GM20431 (cell line): ENCODE data around the gene CIDEC.
"Not testable (repeated sequence)": the region's sequence is repeated elsewhere in the genome, so short reads cannot be mapped to it uniquely, and the experiment has no call there.

ENCODE experiments used
- in situ Hi-C: fragments of 300-500 bp; cut with MseI, MboI; formaldehyde crosslinking; loops from one replicate; pipeline ENCODE4 v1.15.0; 2020; ENCODE audit warnings: low sequenced_read_pairs; ENCODE audit not compliant: unreplicated experiment

Gene CIDEC

DNA sequence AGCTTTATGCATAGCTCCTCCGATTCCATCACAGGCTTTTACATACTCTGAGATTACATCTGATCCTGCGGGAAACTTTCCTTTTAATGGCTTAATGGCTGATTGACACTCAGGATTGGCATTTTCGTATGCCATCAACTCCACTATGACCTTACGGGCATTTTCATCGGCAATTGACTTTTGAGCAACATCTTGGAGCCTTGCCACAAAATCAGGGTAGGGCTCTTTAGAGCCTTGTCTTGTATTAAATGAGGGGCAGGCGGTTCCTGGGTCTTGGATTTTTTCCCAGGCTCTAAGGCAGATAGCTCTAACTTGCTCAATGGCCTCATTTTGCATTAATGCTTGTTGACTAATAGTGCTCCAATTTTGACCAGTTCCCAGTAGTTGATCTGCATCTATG lies 28.1 kb downstream of the CIDEC start:
- in situ Hi-C loops, result not testable (repeated sequence)

DNA sequence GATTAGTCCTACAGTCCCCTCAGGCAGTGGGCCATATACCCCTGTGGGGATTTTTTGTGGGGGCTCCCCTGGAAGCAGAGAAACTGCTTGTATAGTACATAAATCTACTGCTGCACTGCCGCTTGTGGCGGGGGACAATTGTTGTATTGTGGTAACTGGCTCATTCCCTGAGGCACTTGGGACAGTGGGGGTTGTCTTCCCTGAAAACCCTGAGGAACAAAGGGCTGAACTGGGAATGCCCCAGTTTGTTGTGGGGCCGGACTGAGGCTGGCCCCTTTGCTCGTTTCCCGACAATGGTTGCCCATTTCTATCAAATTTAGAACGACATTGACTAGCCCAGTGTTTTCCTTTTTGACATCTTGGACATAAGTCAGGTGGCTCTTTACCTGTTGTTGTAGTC lies 28.7 kb downstream of the CIDEC start:
- in situ Hi-C loops, result not testable (repeated sequence)

DNA sequence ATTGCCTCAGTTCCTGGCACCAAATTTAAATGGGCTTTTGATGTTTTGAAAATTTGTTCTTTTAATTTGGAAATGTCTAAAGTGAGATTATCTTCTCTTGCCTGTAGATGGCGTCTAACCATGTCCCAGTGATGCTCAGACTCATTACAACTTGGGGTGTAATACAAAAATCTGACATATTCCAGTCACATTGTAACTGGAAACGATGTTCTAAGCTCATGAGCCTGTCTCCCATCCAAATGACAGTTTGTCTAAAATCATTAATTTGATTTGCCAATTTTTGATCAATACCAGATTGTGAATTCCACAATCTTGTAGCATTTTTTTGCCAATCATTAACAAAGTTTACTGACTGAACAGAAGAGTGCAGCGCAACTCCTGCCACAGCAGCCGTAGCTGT lies 31.2 kb downstream of the CIDEC start:
- in situ Hi-C loops, result not testable (repeated sequence)

DNA sequence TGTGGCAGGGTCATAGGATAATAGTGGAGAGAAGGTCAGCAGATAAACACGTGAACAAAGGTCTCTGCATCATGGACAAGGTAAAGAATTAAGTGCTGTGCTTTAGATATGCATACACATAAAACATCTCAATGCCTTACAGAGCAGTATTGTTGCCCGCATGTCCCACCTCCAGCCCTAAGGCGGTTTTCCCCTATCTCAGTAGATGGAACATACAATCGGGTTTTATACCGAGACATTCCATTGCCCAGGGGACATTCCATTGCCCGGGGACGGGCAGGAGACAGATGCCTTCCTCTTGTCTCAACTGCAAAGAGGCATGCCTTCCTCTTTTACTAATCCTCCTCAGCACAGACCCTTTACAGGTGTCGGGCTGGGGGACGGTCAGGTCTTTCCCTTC lies 32.2 kb downstream of the CIDEC start:
- in situ Hi-C loops, result not testable (repeated sequence)

DNA sequence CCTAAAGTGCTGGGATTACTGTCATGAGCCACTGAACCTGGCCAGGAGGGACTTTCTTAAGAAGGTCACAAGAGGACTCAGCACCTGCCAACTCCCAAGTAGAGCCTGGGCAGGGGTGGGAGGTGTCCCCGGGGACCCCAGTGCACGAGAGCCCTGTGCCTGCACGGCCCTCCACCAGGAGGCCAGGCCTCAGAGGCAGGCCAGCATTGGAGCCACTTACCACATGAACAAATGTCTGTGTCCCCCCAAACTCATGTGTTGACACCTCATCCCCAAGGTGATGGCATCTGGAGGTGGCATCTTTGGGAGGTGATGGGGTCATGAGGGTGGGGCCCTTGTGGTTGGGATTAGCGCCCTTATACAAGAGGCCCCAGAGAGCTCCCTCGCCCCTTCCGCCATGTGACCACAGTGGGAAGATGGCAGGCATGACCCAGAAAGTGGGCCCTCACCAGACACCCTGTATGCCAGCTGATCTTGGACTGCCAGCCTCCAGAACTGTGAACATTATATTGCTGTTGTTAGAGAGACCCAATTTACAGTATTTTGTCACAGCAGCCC lies 33.0 kb downstream of the CIDEC start:
- in situ Hi-C loops, result no loop called here

GRCh38 chr3:9846231-9846630 lies 33.8 kb downstream of the CIDEC start:
- in situ Hi-C loops, result no loop called here

DNA sequence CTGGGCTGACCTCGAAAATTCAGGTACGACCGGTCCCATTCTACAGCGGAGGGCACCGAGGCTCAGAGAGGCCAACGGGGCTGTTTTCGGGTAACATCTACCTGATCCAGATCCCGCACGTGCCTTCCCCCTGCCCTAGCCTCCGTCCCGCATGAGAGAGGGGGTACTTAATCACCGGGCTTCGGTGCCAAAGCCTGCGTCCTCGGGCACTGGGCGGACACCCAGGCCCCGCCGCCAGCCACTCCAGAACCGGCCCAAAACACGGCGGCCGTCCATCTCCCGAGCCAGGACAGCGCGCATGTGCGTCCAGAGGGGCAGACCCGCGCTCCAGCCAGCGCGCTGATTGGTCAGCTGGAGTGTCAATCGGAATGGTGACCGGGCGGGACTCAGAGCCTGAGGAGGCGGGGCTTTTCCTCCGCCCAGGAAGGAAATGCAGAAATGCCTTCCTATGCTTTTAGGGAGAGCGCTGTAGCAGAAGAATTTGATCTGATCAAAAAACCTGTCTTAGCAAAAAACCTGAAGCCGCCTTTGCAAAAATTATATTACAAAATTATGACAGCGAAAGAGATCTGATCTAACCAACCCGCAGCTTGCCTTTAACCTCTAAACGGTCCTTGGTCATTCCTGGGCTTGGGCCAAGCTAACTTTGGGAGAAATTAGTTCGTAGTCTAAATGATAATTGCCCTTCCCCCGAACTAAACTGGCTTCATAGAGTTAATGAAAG lies 36.2 kb downstream of the CIDEC start, which contains the start of gene RPUSD3:
Gene RPUSD3 (minus strand): TSS at position 294 of the 724 bp plus-strand sequence. CDS start 18 bp downstream, at position 276.
- in situ Hi-C loops, result no loop called here

DNA sequence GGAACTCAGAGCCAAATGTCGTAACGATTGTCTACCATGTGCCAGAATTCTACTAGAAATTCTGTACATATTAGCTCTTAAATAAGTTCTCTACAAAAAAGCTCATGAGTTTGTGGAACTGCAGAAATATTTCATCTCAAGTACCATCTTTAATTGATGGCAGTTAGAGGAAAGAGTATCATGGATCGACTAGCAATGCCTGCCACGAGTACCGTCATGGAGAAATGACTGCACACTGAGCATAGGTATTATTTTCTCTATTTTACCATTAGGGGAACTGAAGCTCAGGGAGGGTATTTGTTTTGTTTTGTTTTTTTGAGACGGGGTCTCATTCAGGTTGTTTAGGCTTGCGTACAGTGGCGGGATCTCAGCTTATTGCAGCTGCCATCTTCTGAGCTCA lies 39.0 kb downstream of the CIDEC start:
- in situ Hi-C loops, result no loop called here

DNA sequence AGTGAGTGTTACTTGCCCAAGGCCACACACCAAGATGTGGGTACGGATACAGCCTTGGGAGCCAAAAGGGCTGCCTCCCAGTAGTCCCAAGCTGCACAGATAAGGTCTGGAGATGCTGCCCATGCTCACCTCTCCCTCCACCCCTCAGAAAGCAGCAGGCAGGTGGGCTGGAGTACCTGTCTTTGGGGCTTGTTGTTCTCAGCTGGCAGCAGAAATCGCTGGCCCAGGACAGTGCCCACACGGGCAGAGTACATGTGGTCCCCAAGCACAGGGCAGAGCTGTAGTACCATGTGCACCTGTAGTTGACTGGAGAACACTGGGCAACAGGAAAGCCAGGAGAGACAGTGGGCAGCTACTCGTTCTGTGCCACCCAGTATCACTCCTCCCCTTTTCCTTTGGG lies 41.2 kb downstream of the CIDEC start:
- in situ Hi-C loops, result no loop called here

DNA sequence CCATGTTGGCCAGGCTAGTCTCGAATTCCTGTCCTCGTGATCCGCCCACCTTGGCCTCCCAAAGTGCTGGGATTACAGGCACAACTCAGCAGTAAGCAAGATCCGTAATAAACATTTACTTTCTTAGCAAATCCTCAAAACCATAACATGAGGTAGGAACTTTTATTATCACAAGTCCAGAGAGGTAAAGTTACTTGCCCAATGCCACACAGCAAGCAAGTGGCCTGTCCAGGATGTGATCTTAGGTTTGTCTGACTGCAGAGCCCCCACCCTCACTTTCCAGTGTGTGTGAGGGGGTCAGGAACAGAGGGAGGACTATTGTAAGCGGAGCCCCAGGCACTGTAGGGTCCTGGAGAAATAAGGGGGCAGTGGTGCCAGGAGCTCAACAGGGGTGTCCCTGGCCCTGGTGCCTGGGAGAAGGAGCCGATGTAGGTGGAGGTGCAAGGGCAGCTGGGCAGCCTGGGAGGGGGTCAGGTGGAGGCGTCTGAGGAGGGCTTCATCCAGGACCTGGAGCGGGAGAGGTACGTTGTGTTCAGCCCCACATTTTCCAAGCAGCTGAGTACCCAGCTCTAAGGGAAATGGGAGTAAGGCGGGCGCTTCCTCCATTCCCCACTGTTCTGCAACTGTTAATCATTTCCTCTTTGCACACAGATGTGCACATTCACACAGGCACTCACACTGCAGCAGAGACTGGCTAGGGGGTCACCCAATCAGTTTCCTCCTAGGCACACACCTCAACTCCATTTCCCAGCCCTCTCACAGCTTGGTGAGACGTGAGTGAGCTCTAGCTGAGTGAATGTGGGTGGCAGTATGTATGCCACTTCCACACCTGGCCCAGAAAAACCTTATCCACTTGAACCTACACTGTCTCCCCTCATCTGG lies 42.1 kb downstream of the CIDEC start:
- in situ Hi-C loops, result no loop called here

GRCh38 chr3:9834520-9835380 lies 45.3 kb downstream of the CIDEC start:
- in situ Hi-C loops, result no loop called here

DNA sequence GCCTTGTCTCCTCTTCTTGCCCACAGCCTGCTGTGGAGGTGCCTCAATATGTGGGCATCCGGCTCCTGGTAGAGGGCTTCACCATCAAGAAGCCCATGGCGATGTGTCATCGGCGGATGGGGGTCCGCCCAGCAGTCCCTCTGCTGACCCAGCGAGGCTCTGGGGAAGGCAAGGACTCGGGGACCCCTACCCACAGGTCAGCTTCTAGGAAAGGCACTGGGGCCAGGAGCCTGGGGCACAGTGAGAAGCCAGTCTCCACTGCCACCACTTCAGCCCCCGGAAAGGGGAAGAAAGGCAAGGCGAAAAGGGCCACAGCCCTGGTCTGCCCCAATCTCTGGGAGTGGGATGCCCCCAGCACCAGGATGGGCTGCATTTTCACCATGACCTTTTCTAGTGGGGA lies 47.0 kb downstream of the CIDEC start:
- in situ Hi-C loops, result no loop called here

- in situ Hi-C loops, result no loop called here
Measured at GRCh38 chr3:9831253-9831652, 48.8 kb downstream of the CIDEC start.

GRCh38 chr3:9828801-9829755 lies 51.0 kb downstream of the CIDEC start:
- in situ Hi-C loops, result no loop called here

GRCh38 chr3:9826815-9827573 lies 53.1 kb downstream of the CIDEC start:
- in situ Hi-C loops, result no loop called here

DNA sequence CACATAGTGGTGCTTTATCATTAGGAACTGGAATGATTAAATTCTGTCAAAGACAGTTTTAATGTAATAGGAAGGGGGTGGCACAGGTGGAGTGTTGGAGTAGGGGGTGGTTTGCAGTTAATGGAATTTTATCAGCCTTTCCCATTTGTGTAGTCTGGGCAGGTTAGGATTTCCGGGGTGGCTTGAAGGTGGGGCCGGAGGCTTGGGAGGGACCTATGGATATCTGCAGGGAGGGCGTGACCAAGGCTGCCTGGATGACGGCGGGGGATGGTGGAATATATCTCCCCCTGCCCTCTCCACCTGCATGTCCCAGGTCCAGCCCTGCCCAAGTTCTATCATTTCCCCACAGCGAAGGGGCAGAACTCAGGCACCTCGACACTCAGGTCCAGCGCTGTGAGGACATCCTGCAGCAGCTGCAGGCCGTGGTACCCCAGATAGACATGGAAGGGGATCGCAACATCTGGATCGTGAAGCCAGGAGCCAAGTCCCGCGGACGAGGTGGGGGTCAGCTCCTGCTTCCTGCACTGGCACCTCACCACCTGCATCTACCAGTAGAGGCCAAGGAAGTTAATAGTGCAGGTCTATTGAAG lies 54.5 kb downstream of the CIDEC start:
- in situ Hi-C loops, result no loop called here

GRCh38 chr3:9820946-9821345 lies 59.1 kb downstream of the CIDEC start:
- in situ Hi-C loops, result no loop called here

GRCh38 chr3:9820543-9820942 lies 59.5 kb downstream of the CIDEC start:
- in situ Hi-C loops, result no loop called here
